ENCODE measurements around the gene CD300A. TPM values are rescaled to one million over a fixed set of nuclear protein-coding genes. Genes with fewer than 3 reads are reported as not detected.
A peak's percentile ranks its signal among the peaks of the same experiment; 100 is the strongest.

Gene CD300A
- total RNA-seq, 1 experiment from 2014 or later, result 0.71 TPM

DNA sequence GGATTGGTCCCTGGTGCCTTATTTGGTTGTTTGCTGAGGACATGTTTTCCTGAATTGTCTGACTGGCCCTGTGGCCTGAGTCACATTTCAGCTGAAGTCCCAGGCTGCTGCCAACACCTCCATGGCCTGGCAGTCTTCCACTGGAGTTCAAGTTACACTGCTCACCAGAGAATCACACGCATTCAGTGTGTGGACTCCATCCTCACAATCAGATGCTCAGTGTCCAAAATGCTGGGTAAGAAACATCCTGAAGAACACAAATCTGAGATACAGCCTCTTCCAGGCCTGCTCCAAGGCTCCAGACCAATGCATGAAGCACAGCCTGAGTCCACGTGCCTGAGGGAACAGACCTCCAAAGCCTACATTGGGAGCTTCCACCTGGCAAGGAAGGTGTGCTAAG is 45.6 kb downstream of the CD300A start:
- H3K36me3 ChIP-seq (ENCODE audit: control insufficient read depth in 1 of 2, insufficient read depth in 2 of 2, low read length in 2 of 2), result no peaks in the 10 kb centered on the region
- TF ChIP-seq SRF (IDR thresholded peaks at IDR 0.05; ENCODE audit: low read depth) (0 out of 2 replicates have a peak, but pooled peaks have one; percentile 19), RAD21 (IDR thresholded peaks at IDR 0.05; ENCODE audit: low read depth) (no peak)
- BruUV-seq (replicated peaks), result no TSS peak
- no peaks in the 10 kb centered on the region for H4K20me1 ChIP-seq (ENCODE audit: insufficient read depth)
- H3K9me2 ChIP-seq (ENCODE audit: insufficient read depth), result no peaks in the 10 kb centered on the region
- H3K4me3 ChIP-seq (replicated peaks in 1 of 2; ENCODE audit: low read depth in 1 of 2, low read length in 2 of 2), result no peak overlapping the region
- H3K9ac ChIP-seq (ENCODE audit: low read length), result no peak overlapping the region
- CTCF ChIA-PET, result interaction anchor here (1.0 to 1.3 kb wide), 2 partner anchors 54 to 133 kb away, joined by 3 to 4 read pairs; no protein-coding TSS in a partner anchor
- no peak overlapping the region for H3K27ac ChIP-seq (ENCODE audit: low read depth, low read length)
- peaks cover under 1% of the 10 kb centered on the region; the same call in 1 of the 2 replicates for H3K27me3 ChIP-seq (ENCODE audit: insufficient read depth, low read length)
- H3K4me2 ChIP-seq (ENCODE audit: low read length), result no peak overlapping the region
- H3K9me3 ChIP-seq (ENCODE audit: control insufficient read depth in 1 of 2, insufficient read depth in 1 of 2, low read depth in 1 of 2, low read length in 2 of 2), result peaks cover 0 to 11% of the 10 kb centered on the region in 2 experiments; a peak in 1 of 4 replicates
- POLR2A ChIA-PET, result no interaction called here
- H2AFZ ChIP-seq (ENCODE audit: low read depth, low read length, poor library complexity, severe bottlenecking), result no peak overlapping the region
- no peak for DNase-seq (ENCODE audit: low read depth, low spot score)
- H3K79me2 ChIP-seq (ENCODE audit: insufficient read depth, low read length), result no peaks in the 10 kb centered on the region
- RAD21 ChIA-PET (ENCODE audit: low non-redundant PET in 1 of 2, low total read pairs in 2 of 2, uncharacterized antibody in 2 of 2, unreplicated experiment in 2 of 2), result no interaction called here
- H3K4me1 ChIP-seq (ENCODE audit: control insufficient read depth in 1 of 2, insufficient read depth in 2 of 2, low read length in 2 of 2), result peaks cover 0 to 15% of the 10 kb centered on the region in 2 experiments; a peak in 2 of 4 replicates
- no peak for ATAC-seq
- intact Hi-C loops (cut with micrococcal nuclease), result no loop called here

DNA sequence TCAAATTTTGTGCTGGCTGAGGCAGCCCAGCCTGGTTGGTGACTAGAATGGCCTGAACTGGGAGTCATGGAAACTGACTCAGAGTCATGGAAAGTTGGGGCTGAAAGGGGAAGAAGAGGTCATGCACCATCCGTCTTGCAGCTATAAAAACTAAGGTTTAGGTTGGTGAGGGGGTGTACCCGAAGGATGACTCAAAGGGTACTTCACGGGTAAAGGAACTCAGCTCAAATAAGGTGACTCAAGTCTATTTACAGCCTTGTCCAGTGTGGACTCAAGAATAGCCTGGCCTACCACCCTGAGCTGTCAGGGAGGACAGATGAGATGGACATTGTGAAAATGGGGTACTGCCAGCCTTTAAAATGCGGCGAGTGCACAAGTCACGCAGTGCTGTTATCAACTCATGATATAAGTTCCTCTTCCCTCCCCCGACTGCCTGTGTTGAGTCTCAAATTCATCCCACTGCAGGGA is 46.2 kb downstream of the CD300A start:
- Histone ChIP-seq H3K9me3 (ENCODE audit: control insufficient read depth in 1 of 2, insufficient read depth in 1 of 2, low read depth in 1 of 2, low read length in 2 of 2) (peaks cover 0 to 11% of the 10 kb centered on the region in 2 experiments; a peak in 1 of 4 replicates), H3K27ac (ENCODE audit: low read depth, low read length) (no peak overlapping the region), H2AFZ (ENCODE audit: low read depth, low read length, poor library complexity, severe bottlenecking) (no peak overlapping the region), H3K36me3 (ENCODE audit: control insufficient read depth in 1 of 2, insufficient read depth in 2 of 2, low read length in 2 of 2) (no peaks in the 10 kb centered on the region), H3K9me2 (ENCODE audit: insufficient read depth) (no peaks in the 10 kb centered on the region), H3K4me2 (ENCODE audit: low read length) (peak overlapping the region; percentile 5; the same call in 1 of the 2 replicates), H3K27me3 (ENCODE audit: insufficient read depth, low read length) (no peaks in the 10 kb centered on the region; the same call in 1 of the 2 replicates), H4K20me1 (ENCODE audit: insufficient read depth) (no peaks in the 10 kb centered on the region), H3K9ac (ENCODE audit: low read length) (no peak overlapping the region), H3K4me1 (ENCODE audit: control insufficient read depth in 1 of 2, insufficient read depth in 2 of 2, low read length in 2 of 2) (peaks cover 0 to 15% of the 10 kb centered on the region in 2 experiments; a peak in 2 of 4 replicates), H3K79me2 (ENCODE audit: insufficient read depth, low read length) (no peaks in the 10 kb centered on the region), H3K4me3 (replicated peaks in 1 of 2; ENCODE audit: low read depth in 1 of 2, low read length in 2 of 2) (no peak overlapping the region)
- ChIA-PET POLR2A (no interaction called here), RAD21 (ENCODE audit: low non-redundant PET in 1 of 2, low total read pairs in 2 of 2, uncharacterized antibody in 2 of 2, unreplicated experiment in 2 of 2) (no interaction called here), CTCF (interaction anchor here (1.3 kb wide), 1 partner anchor 53 kb away, joined by 4 read pairs; no protein-coding TSS in a partner anchor)
- ATAC-seq, result no peak
- intact Hi-C loops (cut with micrococcal nuclease), result no loop called here
- BruUV-seq (replicated peaks), result no TSS peak
- DNase-seq (ENCODE audit: low read depth, low spot score), result no peak
- TF ChIP-seq SRF (IDR thresholded peaks at IDR 0.05; ENCODE audit: low read depth) (no peak), SIN3A (IDR thresholded peaks at IDR 0.05; ENCODE audit: low read depth) (no peak), ELF1 (IDR thresholded peaks at IDR 0.05; ENCODE audit: borderline replicate concordance, low read depth) (no peak), TCF7L2 (IDR thresholded peaks at IDR 0.05; ENCODE audit: borderline replicate concordance, extremely low read depth, insufficient read depth, insufficient read length) (no peak), EGR1 (IDR thresholded peaks at IDR 0.05; ENCODE audit: low read depth) (no peak), FOSL1 (IDR thresholded peaks at IDR 0.05; ENCODE audit: low read depth) (no peak), EZH2phosphoT487 (IDR thresholded peaks at IDR 0.05; ENCODE audit: borderline replicate concordance) (no peak), EZH2 (IDR thresholded peaks at IDR 0.05) (no peak), REST (IDR thresholded peaks at IDR 0.05; ENCODE audit: low read depth) (no peak), MAX (IDR thresholded peaks at IDR 0.05) (no peak), POLR2A (IDR thresholded peaks at IDR 0.05; ENCODE audit: borderline replicate concordance, extremely low read depth, insufficient read depth, insufficient read length) (no peak)
- TF ChIP-seq, protein P1, sequence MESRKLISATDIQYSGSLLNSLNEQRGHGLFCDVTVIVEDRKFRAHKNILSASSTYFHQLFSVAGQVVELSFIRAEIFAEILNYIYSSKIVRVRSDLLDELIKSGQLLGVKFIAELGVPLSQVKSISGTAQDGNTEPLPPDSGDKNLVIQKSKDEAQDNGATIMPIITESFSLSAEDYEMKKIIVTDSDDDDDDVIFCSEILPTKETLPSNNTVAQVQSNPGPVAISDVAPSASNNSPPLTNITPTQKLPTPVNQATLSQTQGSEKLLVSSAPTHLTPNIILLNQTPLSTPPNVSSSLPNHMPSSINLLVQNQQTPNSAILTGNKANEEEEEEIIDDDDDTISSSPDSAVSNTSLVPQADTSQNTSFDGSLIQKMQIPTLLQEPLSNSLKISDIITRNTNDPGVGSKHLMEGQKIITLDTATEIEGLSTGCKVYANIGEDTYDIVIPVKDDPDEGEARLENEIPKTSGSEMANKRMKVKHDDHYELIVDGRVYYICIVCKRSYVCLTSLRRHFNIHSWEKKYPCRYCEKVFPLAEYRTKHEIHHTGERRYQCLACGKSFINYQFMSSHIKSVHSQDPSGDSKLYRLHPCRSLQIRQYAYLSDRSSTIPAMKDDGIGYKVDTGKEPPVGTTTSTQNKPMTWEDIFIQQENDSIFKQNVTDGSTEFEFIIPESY (IDR thresholded peaks at IDR 0.05; ENCODE audit: extremely low read depth, insufficient replicate concordance, low read length), result no peak
